PC-3 (cell line): ENCODE measurements around the gene SPAAR. TPM values are rescaled to one million over a fixed set of nuclear protein-coding genes. Genes with fewer than 3 reads are reported as not detected.
"Not testable (repeated sequence)": the region's sequence is repeated elsewhere in the genome, so short reads cannot be mapped to it uniquely, and the experiment has no call there.

Source experiments
- ATAC-seq: fragments of 200-7000 bp; cut with Tn5 transposase; 2 replicates; pipeline ENCODE4 v1.9.1; 2020; ENCODE audit warnings: mild to moderate bottlenecking, moderate library complexity
- BruUV-seq: library from RNA; stranded (reverse); fragments of 400-500 nt; replicated peaks from 2 replicates; lab custom pipeline; 2021; lab: Mats Ljungman, UMichigan
- CTCF ChIA-PET: fragments of 300-600 bp; sonication (Branson Sonifier 250); formaldehyde crosslinking; loops from one replicate; lab custom pipeline; 2022; ENCODE audit warnings: antibody characterized with exemption; lab: Charles Lee
- POLR2A ChIA-PET: fragments of 300-600 bp; sonication (Branson Sonifier 250); formaldehyde crosslinking; loops from one replicate; lab custom pipeline; 2022; ENCODE audit warnings: antibody characterized with exemption; ENCODE audit not compliant: unreplicated experiment; lab: Charles Lee
- DNase-seq: peaks from one replicate; pipeline ENCODE4 v3.0.0-alpha.2; 2015
- H2AFZ ChIP-seq: fragments of 300-600 bp; sonication (generic); 2 replicates; pipeline ENCODE4 v1.6.0; 2016; ENCODE audit warnings: antibody characterized with exemption, low read length
- H3F3A ChIP-seq: fragments of 300-600 bp; sonication (generic); one replicate; pipeline ENCODE4 v1.6.0; 2017; ENCODE audit warnings: antibody characterized with exemption, low read length, control low read depth, mild to moderate bottlenecking; ENCODE audit not compliant: unreplicated experiment
- H3K27ac ChIP-seq: fragments of 300-600 bp; sonication (generic); 2 replicates; pipeline ENCODE4 v1.5.1; 2016; ENCODE audit warnings: mild to moderate bottlenecking, low read length
- H3K27me3 ChIP-seq: fragments of 300-600 bp; sonication (generic); 2 replicates; pipeline ENCODE4 v1.6.1; 2016; ENCODE audit warnings: low read length, mixed read lengths
- H3K36me3 ChIP-seq: fragments of 300-600 bp; sonication (generic); 2 replicates; pipeline ENCODE4 v1.6.1; 2016; ENCODE audit warnings: low read depth, mixed run types, low read length, mixed read lengths
- H3K4me1 ChIP-seq: fragments of 300-600 bp; sonication (generic); 2 replicates; pipeline ENCODE4 v1.5.1; 2016; ENCODE audit warnings: low read length; ENCODE audit not compliant: insufficient read depth
- H3K4me2 ChIP-seq: fragments of 300-600 bp; sonication (generic); 2 replicates; pipeline ENCODE4 v1.6.0; 2016; ENCODE audit warnings: low read length
- H3K4me3 ChIP-seq: fragments of 300-600 bp; sonication (generic); 2 replicates; pipeline ENCODE4 v1.5.1; 2016; ENCODE audit warnings: mild to moderate bottlenecking, low read length, mixed read lengths
- H3K79me2 ChIP-seq: fragments of 300-600 bp; sonication (generic); 2 replicates; pipeline ENCODE4 v1.6.1; 2017; ENCODE audit warnings: low read length, mixed read lengths
- H3K9ac ChIP-seq: fragments of 300-600 bp; sonication (generic); 2 replicates; pipeline ENCODE4 v1.6.0; 2016; ENCODE audit warnings: mild to moderate bottlenecking, low read length
- H3K9me2 ChIP-seq: fragments of 300-600 bp; sonication (generic); replicated peaks from 2 replicates; pipeline ENCODE4 v1.6.1; 2016; ENCODE audit warnings: mixed run types, low read length, mixed read lengths
- H3K9me3 ChIP-seq: fragments of 300-600 bp; sonication (generic); 2 replicates; pipeline ENCODE4 v1.6.1; 2016; ENCODE audit warnings: low read length, mixed read lengths
- H4K20me1 ChIP-seq: fragments of 300-600 bp; sonication (generic); 2 replicates; pipeline ENCODE4 v1.6.1; 2016; ENCODE audit warnings: low read length, mixed read lengths
- CTCF ChIP-seq: fragments of 300-600 bp; sonication (generic); conservative IDR thresholded peaks from 2 replicates; pipeline ENCODE4 v1.5.1; 2017; ENCODE audit warnings: antibody characterized with exemption, low read depth, mild to moderate bottlenecking, low read length
- EZH2 ChIP-seq: fragments of 300-600 bp; sonication (generic); IDR thresholded peaks from one replicate; pipeline ENCODE4 v1.6.1; 2017; ENCODE audit warnings: antibody characterized with exemption, mild to moderate bottlenecking, low read length; ENCODE audit not compliant: unreplicated experiment
- EZH2phosphoT487 ChIP-seq: fragments of 300-600 bp; sonication (generic); IDR thresholded peaks from 2 replicates; pipeline ENCODE4 v1.6.1; 2018; ENCODE audit warnings: mild to moderate bottlenecking, antibody characterized with exemption, low read length, borderline replicate concordance
- intact Hi-C: fragments of 100-400 bp; cut with micrococcal nuclease; formaldehyde crosslinking; loops from 2 replicates; pipeline ENCODE4 v1.9.0; 2023
- total RNA-seq: library from RNA; depleted of rRNA; stranded (reverse); fragments of >200 nt; gene quantifications from 2 replicates; pipeline ENCODE4 v1.2.3, GENCODE V29; 2014

Gene SPAAR
- total RNA-seq, 1 experiment from 2014 or later: not detected

- Histone ChIP-seq H3K27ac (no peak overlapping the region), H2AFZ (no peak overlapping the region), H3K79me2 (no peaks in the 10 kb centered on the region), H3K4me2 (no peak overlapping the region), H3K27me3 (no peaks in the 10 kb centered on the region), H3K9me2 (no peaks in the 10 kb centered on the region), H3K4me3 (no peak overlapping the region), H3K36me3 (no peaks in the 10 kb centered on the region), H3K9me3 (no peaks in the 10 kb centered on the region), H4K20me1 (no peaks in the 10 kb centered on the region), H3F3A (no peaks in the 10 kb centered on the region), H3K9ac (no peak overlapping the region), H3K4me1 (no peaks in the 10 kb centered on the region)
- no peak for TF ChIP-seq EZH2phosphoT487
- no peak for TF ChIP-seq EZH2
- TF ChIP-seq CTCF: peak; percentile 92
- ATAC-seq (peak; percentile 73), DNase-seq (peak; percentile 74)
- CTCF ChIA-PET: interaction anchor here (0.6 to 1.6 kb wide), 9 partner anchors 13 to 328 kb away, joined by 3 to 29 read pairs (median 3); partner anchors contain the start of genes FAM221B and TMEM8B
- no TSS peak for BruUV-seq
- intact Hi-C loops: loop anchor here (1.0 kb wide), 2 partner anchors 56 to 92 kb away; no protein-coding TSS in a partner anchor
- POLR2A ChIA-PET: interaction anchor here (0.5 kb wide), 1 partner anchor 92 kb away, joined by 3 read pairs; no protein-coding TSS in a partner anchor
Observed at GRCh38 chr9:35882263-35882848, 26.9 kb upstream of the SPAAR start.

GRCh38 chr9:35882996-35883395, 26.3 kb upstream of the SPAAR start:
- no peaks in the 10 kb centered on the region for H4K20me1 ChIP-seq
- intact Hi-C loops: loop anchor here (1.0 kb wide), 2 partner anchors 57 to 93 kb away; no protein-coding TSS in a partner anchor
- H2AFZ ChIP-seq: no peak overlapping the region
- no peak overlapping the region for H3K4me3 ChIP-seq
- H3K36me3 ChIP-seq: no peaks in the 10 kb centered on the region
- no peak for DNase-seq
- H3K9ac ChIP-seq: no peak overlapping the region
- H3K9me2 ChIP-seq: no peaks in the 10 kb centered on the region
- H3K27ac ChIP-seq: no peak overlapping the region
- H3K4me1 ChIP-seq: no peaks in the 10 kb centered on the region
- H3K27me3 ChIP-seq: no peaks in the 10 kb centered on the region
- H3K9me3 ChIP-seq: no peaks in the 10 kb centered on the region
- ChIA-PET CTCF (interaction anchor here (0.8 to 1.6 kb wide), 2 partner anchors 93 to 329 kb away, joined by 3 to 29 read pairs; no protein-coding TSS in a partner anchor), POLR2A (no interaction called here)
- BruUV-seq: no TSS peak
- ATAC-seq: no peak
- H3K4me2 ChIP-seq: no peak overlapping the region
- H3K79me2 ChIP-seq: no peaks in the 10 kb centered on the region
- H3F3A ChIP-seq: no peaks in the 10 kb centered on the region
- no peak for TF ChIP-seq CTCF
- TF ChIP-seq EZH2phosphoT487: no peak
- no peak for TF ChIP-seq EZH2

GRCh38 chr9:35884908-35885307, 24.4 kb upstream of the SPAAR start:
- DNase-seq, H3K36me3 ChIP-seq, CTCF ChIA-PET, intact Hi-C loops, H3K4me3 ChIP-seq, ATAC-seq, H3K9me2 ChIP-seq, H3K4me2 ChIP-seq, H3K9ac ChIP-seq, POLR2A ChIA-PET, H4K20me1 ChIP-seq, H3K79me2 ChIP-seq, H3F3A ChIP-seq, H3K27me3 ChIP-seq, H3K4me1 ChIP-seq, BruUV-seq, H3K27ac ChIP-seq, H2AFZ ChIP-seq, H3K9me3 ChIP-seq: not testable (repeated sequence)
